SKM-1 treated with dmso at 0.1 percent for 144 hours (cell line): ENCODE measurements around the gene PARP16.
"Not testable (repeated sequence)": the region's sequence is repeated elsewhere in the genome, so short reads cannot be mapped to it uniquely, and the experiment has no call there.

Experiments
- DNase-seq: peaks from one replicate; lab custom pipeline; 2025; ENCODE audit not compliant: unreplicated experiment; lab: John Stamatoyannopoulos, UW

Gene PARP16

DNA sequence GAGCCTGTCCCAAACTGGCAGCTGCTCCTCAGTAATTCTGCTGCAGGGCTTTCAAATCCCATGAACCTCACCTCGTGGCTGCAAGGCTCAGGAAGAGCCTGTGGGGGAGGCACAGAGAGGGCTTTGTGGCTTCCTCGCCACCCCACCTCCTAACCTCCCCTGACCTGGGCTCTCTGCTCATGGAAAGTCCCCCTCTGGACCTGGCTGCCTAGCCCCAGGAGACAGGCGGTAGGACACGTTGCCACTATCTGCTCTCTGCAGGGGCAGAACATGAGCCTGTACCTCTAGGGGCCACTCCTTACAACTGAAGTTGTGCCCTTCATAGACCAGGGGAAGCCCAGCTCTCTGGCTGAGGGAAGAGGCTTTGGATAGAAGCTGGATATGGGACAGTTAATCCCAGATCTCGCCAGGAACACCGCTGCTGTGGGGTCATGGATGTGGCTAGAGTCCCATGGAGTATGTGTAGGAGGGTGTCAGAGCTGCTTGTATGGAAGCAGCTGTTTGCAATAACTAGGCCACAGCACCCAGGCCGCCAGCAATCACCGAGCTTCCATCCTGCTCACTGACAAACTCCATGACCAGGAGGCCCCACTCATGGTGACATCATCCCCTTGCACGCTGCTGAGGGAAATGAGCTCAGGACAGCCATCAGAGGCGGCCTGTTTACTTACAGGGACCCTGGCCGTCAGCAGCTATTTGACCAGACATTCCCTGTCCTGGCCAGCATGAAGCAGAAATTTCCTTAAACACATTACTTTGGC, 41.4 kb downstream of the PARP16 start:
- no peak for DNase-seq

DNA sequence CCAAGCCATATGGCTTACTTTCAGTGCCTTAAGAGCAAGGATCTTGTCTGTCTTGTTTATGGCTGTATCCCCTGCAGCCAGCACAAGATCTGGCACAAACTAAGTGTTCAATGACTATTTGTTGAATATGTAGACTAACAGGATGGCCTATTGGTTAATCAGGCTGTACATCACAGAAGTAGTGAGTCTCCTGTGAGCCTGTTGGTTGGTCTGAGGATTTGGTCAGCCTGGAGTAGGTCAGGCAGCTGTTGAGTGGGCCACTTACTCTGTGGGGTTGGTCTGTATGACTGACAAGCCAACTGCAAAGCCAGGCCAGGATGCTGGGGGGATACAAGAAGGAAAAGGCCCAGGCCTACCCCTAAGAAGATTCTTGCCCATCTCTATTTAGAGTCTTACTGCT, 42.0 kb downstream of the PARP16 start:
- DNase-seq = no peak

DNA sequence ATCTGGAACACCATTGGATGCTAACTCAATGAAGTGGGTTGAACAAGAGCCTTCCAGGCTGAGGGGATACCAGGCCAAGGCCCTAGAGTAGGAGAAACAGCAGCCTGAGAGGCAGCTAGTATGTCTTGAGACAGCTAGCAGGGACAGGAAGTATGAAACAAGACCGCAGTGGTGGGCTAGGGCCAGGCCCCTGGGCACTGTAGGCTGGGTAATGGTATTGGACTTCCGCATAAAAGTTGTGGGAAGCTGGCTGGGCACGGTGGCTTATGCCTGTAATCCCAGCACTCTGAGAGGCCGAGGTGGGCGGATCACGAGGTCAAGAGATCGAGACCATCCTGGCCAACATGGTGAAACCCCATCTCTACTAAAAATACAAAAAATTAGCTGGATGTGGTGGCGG, 50.2 kb downstream of the PARP16 start:
- DNase-seq = not testable (repeated sequence)

DNA sequence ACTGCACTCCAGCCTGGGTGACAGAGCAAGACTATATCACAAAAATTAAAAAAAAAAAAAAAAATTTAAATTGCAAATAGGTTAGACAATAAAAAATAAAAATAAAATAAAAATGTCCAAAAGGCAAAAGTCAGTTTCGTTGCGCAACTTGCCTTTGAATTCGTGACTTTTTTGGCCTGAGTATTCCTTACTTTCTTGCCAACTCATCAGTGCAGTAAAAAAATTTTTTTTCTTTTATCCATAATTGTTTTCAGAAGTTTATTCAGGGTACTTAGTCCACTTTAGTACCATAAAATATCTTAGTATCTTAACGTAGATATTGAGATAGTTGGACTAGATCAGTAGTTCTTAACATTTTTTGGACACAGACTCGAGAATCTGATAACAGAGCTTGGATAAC, 53.0 kb downstream of the PARP16 start:
- no peak for DNase-seq

DNA sequence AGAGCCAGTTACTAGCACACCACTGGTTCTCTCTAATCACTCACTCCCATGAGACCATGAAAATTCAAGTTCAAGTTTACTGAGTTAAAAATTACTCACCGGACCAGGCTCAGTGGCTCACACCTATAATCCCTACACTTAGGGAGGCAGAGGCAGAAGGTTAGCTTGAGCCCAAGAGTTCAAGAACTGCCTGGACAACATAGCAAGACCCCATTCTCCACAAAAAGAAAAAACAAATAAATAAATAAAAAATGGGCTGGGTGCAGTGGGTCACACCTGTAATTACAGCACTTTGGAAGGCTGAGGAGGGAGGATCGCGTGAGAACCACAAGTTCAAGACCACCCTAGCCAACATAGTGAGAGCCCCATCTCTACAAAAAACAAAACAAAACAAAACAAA, 54.2 kb downstream of the PARP16 start:
- no peak for DNase-seq

DNA sequence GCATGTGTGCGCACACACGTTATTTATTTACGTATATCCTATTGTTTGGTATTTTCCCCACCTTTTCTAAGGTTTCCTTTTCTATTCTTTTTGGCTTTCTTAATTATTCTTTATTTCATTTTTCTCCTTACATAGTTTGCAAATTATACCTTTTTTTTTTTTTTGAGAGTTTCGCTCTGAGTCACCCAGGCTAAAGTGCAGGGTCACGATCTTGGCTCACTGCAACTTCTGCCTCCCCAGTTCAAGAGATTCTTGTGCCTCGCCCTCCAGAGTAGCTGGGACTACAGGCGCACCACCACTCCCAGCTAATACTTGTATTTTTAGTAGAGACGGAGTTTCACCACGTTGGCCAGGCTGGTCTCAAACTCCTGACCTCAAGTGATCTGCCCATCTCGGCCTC, 55.4 kb downstream of the PARP16 start:
- DNase-seq = no peak

DNA sequence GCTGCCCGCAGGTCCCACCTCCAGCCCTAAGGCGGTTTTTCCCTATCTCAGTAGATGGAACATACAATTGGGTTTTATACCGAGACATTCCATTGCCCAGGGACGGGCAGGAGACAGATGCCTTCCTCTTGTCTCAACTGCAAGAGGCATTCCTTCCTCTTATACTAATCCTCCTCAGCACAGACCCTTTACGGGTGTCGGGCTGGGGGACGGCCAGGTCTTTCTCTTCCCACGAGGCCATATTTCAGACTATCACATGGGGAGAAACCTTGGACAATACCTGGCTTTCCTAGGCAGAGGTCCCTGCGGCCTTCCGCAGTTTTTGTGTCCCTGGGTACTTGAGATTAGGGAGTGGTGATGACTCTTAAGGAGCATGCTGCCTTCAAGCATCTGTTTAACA, 59.8 kb downstream of the PARP16 start:
- not testable (repeated sequence) for DNase-seq

DNA sequence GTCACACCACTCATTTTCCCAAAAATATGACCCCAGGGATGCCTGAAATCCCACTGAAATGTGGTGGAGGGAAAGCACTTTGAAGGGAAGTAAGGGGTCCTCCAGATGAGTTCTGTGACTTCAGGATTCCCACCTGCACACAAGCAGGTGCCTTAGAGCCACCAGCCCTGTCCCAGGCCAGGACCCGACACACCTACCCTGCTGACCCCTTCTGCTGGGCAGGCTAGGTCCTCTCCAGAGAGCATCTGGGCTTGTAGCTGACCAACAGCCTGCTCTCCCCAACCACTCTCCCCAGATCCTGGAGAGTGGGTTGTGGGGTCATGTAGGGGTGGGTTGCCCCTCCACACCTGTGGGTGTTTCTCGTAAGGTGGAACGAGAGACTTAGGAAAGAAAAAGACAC, 60.5 kb downstream of the PARP16 start:
- no peak for DNase-seq

DNA sequence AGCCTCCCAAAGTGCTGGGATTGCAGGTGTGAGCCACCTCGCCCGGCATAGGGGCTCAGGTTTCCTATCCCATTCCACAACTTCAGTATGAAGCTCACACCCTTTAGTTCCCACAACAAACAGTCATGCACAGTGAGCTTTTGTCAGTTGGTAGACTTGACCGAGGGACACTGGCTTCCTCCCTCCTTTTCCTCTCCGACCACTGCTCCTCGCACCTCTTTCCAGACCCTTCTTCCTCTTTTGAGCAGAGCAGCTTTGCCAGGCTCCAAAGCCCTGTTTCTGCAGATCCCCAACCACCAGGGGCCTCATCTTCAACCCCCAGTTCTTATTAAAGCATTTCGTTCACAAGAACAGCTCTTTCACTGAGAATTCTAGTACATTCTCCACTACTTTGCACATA, 62.7 kb downstream of the PARP16 start:
- peak; percentile 63 for DNase-seq

DNA sequence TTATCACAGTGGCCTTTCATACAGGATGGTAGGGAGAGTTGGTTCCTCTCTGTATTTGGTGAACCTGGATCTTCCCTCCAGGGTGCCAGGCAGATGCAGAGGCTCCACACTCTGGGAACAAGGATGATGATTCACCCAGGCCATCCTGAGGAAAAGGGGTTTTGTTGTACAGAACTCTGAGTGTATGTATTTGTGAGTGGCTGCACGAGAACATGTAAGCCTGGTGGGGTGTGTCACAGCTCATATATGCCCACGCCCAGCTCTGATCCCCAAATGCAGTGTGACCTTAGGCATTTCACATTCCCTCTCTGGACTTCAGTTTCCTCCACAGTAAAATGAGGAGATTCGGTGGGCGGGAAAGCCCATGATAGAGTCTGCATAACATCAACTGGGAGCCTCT, 63.8 kb downstream of the PARP16 start:
- DNase-seq = no peak

DNA sequence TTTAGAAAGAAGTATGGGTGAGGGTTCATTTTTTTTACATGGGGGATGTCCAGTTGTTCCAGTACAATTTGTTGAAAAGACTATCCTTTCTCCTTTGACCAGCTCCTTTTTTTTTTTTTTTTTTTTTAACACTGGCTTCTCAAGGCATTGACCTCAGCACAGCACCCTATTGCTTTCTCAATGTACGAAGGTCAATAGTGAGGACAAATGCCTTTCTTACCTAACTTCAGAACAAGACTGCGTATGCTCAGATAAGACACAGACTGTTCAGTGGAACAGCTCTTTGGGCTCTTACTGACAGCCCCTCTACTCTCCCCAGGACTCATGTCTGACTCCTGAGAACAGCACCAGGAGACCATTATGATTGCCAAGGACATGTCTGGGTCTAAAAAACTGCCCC, 65.0 kb downstream of the PARP16 start:
- no peak for DNase-seq

DNA sequence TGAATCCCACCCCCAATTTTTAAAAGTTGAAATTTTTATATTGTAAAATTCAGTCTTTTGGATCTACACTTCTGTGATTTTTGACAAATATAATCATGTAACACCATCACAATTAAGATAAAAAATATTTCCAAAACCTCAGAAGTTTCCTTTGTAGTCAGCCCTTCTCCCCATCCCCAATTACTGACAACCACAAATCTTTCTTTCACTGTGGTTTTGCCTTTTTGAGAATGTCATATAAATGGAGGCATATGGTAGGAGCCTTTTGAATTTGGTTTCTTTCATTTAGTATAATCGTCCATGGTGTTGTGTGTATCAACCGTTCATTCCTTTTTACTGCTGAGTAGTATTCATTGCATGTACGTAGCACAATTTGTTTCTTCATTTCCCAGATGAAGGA, 67.5 kb downstream of the PARP16 start:
- no peak for DNase-seq

DNA sequence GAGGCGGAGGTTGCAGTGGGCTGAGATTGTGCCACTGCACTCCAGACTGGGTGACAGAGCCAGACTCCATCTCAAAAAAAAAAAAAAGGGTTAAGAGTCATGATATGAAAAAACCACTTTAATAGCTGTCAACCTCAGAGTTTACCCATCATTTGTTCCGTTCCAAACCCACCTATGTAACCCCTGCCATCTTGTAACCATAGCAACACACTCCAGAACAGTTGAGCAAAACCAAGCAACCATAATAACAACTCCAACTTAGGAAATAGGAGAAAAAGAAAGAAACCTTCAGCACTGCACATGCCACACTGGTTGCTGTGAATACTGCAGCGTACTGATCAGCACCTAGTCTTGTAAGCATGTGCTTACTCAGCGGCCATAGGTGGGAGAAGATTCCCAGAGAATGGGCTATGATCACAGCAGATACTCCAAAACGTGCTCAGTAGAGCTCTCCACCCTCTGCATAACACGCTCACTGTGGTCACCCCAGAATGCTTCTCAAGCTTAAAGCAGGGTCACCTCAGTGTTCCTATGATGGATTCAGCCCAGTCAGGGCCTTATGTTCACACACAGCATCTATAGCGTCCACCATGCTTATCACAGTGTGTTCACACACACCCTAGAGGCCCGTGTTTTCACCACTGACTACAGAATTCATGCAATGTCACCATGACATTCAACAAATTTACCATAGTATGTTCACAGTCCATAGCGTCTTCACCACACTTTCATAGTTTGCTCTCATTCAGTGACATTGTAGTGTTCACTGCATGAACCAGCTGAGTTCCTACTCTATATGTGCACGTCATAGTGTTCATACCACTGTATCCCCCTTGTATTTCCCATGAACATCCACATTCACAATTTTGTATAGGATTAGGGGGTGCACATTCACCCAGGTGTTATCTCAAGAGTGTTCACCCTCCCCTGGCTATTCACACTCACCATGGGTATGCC, 68.9 kb downstream of the PARP16 start:
- DNase-seq = no peak

DNA sequence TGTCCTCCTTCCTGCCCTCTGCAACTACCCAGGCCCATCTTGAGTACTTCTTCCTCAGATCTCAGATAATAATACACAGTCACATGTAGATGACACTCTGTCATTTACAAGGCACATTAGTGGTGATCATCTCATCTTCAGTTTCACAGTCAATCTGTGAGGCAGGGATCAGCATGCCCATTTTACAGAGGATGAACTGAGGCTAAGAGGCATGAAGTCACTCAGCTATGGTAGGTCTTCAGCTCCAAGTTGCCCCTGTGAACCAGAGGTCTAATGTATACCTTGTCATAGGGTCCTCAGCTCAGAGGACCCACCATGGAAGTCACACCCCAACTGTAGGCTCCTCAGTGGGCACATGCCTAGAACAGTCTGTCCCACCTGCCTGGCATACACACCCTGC, 71.2 kb downstream of the PARP16 start:
- no peak for DNase-seq

DNA sequence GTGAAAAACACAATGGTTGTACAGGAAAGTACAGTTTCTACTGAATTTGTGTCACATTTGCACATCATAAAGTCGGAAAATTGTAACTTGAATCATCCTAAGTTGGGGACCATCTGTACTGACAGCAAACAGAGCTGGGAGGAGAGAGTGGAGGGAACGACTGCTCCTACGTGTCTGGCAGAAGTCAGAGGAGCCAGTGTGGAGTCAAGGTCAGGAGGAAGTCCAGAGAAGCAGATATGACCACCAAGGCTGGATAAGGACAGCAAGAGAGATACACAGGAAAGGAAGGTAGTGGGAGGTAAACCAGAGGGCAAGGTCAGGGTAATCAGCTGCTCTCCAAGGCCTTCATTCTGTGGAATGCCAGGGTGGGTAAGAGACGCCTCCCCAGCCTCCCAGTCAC, 72.7 kb downstream of the PARP16 start:
- no peak for DNase-seq

DNA sequence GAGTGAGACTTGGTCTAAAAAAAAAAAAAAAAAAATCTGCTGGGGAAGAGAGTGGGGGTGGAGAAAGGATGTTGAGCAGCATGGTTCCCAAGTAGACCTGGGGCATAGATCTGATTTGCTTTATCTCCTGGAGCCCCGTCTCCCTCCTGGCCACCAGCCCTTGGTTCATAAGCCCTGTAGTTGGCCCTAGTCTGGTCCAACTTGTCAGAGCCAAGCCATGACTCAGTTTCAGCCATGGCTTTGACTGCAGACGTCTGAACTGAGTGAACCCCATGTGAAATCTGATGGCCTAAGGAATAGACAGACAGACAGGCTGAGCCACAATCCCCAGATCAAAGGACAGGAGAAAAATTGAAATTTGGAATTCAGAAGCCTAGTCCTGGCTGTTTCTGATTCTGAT, 73.4 kb downstream of the PARP16 start:
- DNase-seq = no peak

DNA sequence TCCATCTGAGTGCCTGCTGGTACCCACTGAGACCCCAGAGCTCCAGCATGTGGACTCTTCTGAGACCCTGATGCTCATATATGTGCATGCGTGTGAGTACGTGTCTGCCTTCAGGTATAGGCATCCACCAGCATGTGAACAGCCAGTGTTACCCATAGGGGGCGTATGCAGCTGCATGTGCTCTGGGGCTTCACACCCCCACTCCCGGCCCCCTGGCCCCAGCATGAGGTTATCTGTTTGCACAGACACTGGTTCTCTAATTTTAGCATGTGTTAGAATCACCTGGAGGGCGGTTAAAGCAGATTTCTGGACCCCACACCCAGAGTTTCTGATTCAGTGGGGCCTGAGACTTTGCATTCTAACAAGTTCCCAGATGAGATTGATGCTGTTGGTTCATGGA, 74.6 kb downstream of the PARP16 start:
- peak; percentile 16 for DNase-seq

DNA sequence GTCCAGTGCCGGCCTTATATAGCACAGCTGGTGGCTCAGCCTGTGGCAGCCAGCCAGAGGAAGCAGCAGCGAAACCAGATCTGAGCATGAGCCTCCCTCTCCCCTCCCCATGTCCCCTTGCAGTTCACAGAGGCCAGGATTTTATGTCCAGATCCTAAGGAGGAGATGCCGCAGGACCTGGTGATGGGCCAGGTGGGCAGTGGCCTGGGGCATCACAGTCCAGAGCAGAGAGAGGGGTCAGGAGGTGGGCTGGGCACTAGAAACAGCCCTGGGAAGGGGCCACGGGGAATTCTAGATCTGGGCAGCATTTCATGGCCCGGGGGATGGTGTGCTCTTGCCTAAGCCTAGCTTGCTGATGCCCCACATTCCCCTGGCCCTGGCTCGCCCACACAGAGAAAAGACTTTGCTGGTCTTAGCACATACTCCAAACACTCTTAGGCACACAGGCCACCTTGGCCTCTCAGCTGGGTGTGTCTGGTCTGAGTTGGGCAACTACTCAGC, 75.2 kb downstream of the PARP16 start:
- DNase-seq = no peak

DNA sequence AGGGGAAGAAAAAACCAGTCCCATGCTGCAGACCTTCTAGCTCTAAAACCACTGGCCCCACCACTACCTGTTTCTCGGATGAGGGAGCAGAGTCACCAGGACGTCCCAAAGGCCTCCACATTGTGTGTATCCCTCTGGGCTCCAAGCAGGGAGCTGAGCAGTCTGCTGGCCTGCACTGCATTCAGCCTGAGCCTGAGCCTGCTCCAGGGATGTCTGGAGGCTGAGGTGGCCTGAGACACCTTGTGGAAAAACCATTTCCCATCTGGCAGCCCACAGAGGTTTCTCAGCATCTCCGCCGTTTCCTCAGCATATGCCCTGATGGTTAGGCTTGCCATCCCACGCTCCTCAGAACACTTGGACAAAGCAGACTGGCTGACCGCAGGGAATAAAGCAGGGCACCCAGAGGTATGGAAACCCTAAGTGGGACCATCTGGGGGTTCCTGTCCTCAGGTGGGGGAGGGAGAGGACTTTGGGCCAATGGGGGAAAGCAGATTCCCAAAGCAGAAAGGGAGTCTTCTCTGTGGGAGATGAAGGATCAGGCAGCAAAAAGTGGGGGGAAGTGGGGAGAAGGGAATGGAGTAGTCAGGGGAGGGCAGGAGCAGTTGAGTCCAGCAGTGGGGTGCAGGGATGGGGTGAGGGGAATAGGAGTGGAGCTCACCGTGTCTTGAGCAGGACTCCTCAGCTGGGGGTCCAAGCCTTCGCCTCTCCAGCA, 75.8 kb downstream of the PARP16 start, which contains the start of gene CILP:
TSS of gene CILP (minus strand) at position 704 of the 712 bp plus-strand sequence. CDS start 1,718 bp downstream, outside the sequence.
- DNase-seq = no peak

DNA sequence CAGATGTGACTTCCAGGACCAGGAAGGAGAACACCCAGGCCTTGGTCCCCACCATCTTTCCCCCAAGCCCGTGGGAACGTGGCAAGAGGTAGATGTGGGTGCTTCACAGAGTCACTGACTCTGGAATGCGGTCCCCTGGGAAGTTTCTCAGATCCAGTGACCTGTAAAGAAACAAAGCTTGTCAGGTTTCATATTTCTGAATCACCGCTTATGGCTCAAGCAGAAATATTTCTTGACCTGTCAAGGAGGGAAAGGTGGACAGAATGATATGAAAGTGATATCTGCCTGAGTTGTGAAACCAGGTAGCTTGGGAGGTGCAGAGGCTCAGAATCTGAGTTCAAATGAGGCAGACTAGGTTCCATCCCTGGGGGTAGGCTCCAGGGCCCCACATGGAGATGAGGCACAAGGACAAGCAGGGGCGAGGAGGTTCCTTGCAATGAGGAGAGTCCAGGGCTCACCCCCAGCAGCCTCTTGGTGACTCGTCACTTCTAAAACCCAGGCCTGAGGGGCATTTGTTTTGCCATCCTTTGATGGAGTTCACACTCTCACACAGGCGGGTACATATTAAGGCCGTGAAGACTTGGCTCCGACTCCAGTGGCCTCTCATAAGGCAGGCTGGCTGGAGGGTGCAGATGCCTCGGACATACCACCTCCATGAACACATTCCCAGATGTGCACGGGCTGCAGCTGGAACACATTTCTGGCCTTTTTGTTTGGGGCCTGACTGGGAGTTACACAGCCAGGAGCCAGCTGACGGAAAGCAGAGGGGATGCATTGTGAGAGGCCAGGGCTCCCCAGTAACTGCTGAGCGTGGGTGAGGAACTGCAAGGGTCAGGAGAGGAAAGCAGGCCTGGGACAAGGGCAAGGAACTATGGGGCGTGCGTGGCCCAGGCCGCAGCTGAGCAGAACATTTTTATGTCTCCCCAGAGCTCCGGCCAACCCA, 76.7 kb downstream of the PARP16 start:
- DNase-seq = no peak
